Nucleus accumbens (tissue), 56 donors: ENCODE measurements around the gene PRCC.
A peak's percentile ranks its signal among the peaks of the same experiment; 100 is the strongest.

Source experiments
- DNase-seq, 56 donors: peaks; one replicate each; lab custom pipeline; 2025; lab: John Stamatoyannopoulos, UW

PRCC gene, protein sequence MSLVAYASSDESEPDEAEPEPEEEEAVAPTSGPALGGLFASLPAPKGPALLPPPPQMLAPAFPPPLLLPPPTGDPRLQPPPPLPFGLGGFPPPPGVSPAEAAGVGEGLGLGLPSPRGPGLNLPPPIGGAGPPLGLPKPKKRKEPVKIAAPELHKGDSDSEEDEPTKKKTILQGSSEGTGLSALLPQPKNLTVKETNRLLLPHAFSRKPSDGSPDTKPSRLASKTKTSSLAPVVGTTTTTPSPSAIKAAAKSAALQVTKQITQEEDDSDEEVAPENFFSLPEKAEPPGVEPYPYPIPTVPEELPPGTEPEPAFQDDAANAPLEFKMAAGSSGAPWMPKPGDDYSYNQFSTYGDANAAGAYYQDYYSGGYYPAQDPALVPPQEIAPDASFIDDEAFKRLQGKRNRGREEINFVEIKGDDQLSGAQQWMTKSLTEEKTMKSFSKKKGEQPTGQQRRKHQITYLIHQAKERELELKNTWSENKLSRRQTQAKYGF

DNA sequence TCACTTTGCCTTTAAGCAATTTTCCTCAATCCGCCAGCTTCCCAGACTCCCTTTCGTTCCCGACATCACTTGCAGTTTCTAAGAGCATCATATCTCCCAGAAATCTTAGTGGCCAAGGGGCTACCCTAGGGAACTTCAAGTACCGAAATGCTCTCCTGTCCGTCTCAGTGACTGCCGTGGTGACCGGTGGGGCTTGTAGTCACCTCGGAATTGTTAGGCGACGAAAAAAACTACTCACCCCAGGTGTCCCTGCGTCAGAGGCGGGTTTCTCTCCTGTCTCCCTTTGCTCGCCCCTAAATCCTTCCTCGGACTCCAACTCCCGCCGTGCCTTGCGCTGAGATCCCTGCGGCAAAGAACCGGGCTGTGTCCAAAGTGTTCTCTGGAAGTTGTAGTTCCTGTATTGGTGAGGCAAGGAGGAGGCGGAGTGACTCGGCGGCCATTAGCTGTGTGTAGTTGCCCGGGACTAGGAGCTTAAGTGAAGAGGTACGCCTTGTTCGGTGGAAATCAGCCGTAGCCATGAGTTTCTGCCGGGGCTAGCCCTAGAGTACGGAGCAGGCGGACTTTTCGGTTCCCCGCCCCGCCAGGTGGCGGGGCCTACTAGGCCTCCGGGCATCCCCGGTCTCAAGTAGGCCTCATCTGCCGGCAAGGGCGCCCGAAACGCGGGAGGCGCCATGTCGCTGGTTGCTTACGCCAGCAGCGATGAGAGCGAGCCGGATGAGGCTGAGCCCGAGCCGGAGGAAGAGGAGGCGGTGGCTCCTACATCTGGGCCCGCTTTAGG lies at the start of gene PRCC:
PRCC (plus strand) TSS at position 435 of the 778 bp plus-strand sequence; CDS start at position 672, 237 bp downstream.
- DNase-seq, result peak; percentile 82 to 100 (median 99)

DNA sequence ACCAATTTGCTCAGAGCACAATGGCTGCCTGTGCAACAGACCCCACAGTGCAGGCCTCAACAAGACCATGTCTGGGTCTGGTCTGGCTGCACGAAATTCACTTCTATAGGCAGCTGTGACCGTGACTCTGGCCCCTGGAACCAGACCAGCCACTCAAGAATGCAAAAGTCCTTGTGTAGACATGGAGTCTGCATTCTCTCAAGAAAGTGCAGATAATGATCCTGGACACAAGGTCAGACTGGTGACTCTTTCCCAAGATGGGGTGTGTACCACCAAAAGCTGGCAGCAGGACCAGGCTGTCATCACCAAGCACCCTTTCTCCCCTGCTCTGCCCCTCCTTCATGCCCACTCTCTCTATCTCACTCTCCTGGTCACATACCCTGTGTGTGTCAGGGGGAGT lies 46.2 kb upstream of the PRCC start:
- no peak for DNase-seq

DNA sequence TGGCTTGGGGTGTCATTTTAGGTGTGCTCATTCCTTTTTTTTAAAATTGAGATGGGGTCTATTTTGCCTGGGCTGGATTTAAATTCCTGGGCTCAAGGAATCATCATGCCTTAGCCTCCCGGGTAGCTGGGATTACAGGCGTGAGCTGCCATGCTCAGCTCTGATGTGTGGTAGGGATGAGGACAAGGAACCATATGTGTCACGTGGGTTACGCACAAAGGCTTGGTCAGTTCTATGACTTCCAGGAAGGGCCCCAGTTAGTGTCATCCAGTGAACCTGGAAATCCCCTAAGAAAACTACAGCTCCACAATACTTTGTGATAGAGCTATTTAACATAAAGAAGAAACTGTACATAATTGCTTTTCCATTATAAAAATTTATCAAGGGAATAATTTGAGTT lies 45.8 kb upstream of the PRCC start:
- DNase-seq, result no peak

DNA sequence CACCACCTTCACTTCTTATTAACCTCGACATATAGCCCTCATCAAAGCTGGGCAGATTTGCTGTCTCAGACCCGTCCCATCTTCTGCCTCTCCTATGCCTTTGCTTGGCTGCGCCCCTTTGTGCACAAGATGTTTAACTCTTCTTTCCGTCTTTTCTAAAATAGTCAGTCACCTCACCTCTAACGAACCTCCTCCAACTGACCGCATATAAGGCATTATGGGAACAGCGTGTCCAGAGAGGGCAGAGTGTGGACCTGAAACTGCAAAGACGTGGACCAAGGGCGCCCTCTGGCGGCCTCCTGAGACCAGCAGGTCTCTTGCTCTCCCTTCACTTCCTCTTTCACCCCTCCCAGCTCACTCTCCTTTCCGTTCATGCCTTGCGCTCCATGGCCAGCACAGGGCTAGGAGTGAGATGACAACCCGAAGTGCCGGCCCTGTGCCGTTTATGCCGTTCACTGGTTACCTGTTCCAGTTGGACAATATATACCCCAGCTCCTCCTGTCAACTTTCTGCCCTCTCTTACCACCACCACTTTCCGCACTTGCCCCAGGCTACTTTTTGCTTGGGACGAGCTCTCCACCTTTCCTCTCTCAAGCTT lies 41.6 kb upstream of the PRCC start:
- peak in 52 of 56 donors; percentile 22 to 91 (median 72) for DNase-seq

DNA sequence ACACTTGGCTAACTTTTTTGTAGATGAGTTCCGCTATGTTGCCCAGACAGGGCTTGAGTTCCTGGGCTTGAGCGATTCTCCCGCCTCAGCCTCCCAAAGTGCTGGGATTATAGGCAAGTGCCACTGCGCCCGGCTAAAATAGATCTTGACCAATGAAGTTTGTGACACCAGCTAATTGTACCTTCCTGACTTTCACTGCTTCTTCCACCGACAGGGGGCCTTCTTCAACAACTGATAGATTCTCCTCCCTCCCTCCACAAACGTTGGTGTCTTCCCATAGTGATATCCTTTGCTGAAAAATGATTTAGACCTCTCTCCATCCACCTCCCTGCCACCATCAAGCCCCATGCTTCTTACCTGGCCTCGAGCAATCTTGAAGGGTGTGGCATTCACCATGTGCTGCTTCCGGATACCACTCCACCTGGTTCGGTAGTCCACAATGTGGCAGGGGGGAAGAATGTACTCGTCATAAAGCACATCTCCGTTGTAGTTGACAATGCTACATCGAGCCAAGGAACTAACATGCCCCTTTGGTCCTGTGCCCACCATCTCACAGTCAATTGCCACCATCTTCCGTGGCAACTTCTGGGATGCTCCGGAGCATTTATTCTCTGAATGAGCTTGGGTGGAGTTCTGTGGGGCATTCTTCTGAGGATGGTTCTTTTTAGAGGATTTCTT lies 40.6 kb upstream of the PRCC start:
- peak in 7 of 56 donors; percentile 11 to 51 (median 21) for DNase-seq

DNA sequence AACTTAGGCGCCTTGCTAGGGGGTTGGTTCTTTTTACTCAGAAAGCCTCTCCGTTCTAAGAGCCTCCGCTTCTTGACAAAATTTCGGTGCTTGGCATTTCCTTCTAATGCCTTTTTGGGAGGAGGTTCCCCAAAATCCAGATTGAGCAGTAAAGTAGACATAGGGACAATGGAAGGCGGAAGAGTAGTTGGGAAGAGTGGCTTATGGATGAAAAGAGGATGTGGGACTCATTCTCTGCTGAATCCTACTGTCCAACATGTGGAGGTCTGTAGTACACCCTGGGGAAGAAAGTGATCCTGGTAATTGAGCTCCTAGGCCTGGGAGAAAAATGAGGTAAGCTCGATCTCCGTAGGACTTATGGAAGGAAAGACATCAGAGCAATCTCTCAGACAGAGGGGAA lies 39.8 kb upstream of the PRCC start:
- DNase-seq, result no peak

DNA sequence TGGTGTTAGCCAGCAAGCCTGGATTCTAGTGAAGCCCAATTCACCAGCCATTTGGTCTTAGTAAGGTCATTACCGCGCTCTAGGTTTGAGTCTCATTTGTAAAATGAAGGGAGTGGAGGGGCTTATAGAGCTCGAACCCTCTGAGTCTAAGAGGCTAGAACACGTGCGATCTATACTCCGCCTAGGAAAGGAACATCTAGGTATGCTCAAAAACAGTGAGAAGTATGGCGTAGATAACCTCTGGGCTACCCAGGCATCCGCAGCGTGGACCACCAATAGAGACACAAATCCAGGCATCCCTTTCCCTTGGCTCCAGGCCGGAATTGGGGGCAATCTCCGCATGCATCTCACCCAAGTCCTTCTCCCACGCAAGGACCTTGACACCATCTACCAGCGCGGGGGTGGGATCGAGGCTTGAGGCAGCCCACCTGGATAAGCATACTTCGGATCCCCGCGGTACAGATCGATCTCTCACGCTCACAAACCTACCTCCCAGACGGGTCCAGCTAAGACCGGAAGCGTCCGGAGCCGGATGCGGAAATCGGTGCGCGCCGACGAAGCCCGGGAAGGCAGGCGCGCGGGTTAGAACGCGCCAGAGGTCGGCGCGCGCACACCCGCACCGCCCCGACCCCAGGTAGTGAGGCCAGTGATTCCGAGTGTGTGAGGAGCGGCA lies 39.3 kb upstream of the PRCC start, which contains the start of gene METTL25B:
METTL25B (plus strand) TSS at position 544 of the 673 bp plus-strand sequence. CDS start 636 bp downstream, outside the sequence.
- peak in 52 of 56 donors; percentile 41 to 92 (median 82) for DNase-seq

DNA sequence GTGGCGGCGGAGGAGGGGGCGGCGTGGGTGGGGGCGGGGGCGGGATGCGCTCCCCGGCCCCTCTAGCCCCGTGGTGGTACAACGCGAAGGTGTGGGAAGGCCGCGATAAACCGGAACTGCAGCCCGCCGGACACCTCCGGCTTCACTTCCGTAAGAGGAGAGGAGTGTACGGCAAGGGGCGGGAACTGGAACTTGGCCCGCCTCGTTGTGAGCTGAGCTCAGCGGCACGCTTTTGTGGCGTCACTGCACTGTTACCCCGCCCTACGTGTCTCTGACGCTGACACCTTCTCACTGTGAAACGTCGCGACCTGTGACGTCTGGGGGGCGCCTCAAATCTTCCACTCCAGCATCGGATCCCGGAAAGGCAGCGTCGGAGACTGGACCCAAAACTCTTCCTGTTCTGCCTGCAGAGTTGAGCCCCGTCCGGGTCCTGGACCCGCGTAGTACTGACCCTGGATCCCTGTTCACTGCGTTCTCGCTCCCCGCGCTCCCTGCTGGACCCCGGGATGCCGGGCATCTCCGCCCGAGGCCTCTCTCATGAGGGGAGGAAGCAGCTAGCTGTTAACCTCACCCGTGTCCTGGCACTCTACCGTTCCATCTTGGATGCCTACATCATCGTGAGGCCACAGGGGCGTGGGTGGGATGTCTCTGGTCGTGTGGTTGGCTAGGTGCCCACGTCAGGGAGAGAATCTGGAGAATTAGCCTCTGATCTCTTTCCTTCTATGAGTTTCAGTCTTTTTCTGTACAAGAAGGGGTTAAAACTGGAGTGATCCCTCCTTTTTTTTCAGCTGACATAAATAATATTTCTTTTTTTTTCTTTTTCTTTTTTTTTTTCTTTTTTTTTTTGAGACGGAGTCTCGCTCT lies 38.5 kb upstream of the PRCC start, which contains the start of gene ISG20L2:
ISG20L2 (minus strand) TSS at position 168 of the 864 bp plus-strand sequence. CDS start 1,114 bp downstream, outside the sequence.
- DNase-seq, result peak; percentile 59 to 98 (median 89)

DNA sequence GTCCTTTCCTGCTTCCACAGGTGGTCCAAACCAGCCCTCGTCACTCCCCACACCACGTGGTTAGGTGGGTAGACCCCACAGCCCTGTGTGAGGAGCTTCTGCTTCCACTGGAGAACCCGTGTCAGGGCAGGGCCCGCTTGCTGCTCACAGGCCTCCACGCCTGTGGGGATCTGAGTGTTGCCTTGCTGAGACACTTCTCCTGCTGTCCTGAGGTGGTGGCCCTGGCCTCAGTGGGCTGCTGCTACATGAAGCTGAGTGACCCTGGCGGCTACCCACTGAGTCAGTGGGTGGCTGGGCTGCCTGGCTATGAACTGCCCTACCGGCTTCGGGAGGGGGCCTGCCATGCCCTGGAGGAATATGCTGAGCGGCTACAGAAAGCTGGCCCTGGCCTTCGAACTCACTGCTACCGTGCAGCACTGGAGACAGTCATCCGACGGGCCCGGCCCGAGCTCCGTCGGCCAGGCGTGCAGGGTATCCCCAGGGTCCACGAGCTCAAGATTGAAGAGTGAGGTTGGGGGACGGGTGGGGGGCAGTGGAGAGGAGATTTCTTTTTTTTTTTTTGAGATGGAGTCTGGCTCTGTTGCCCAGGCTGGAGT lies 33.2 kb upstream of the PRCC start:
- no peak for DNase-seq

DNA sequence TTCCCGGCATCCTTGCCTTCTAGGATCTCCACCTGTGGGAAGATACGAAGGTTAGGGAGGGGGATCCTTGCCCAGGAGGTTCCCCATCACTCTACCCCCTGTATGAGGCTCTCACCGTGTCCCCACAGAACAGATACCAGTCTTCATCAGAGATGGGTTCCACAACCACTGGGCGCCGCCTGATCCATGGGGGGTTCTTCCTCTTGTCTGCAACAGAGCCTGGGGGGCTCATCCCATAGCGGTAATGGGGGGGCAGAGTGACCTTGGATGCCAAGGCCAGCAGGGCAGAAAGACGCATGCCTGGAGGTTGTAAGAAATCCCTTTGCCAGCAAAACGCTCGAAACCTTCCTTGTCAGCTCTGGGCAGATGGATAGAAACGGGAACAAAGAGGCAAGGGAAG lies 28.9 kb upstream of the PRCC start:
- no peak for DNase-seq

DNA sequence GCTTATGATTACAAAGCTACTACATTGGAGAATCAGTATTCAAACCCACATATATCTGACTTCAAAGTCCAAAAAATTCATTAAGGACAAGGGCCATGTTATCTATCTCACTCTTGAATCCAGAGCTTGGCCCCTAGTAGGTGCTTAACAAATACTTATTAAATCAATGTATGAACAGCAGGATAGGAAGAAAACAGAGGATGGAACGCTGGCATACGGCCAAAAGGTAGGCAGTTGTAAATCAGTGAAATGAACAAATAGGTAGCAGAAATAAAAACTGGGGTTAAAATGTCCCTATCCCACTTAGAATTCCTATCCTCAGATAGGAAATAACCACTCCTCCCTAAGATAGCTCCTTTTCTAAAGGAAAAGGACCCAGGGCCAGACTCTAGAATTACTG lies 28.4 kb upstream of the PRCC start:
- no peak for DNase-seq

DNA sequence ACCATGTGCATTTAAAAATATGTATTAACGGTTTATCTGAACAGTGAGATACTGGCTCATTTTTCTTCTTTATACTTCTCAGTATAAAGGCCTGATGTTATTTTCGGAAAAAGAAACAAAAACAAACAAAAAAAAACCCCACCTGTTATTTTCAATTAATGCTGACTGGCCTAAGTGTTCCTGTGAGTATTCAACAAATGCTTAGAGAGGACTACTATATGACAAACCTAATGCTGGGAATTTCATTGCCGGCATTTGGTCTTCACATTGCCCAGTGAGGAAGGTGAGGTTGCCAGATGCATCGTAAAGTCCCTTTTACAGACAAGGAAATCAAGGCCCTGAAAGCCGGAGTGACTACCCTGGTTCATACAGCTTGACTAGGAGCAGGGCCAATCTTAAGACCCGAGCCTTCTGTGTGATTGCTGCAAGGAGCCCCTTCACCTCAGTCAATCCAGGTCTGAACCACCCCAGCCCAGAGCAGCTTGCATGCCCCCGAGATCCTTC lies 27.0 kb upstream of the PRCC start:
- DNase-seq, result peak in 2 of 56 donors; percentile 47 to 54

DNA sequence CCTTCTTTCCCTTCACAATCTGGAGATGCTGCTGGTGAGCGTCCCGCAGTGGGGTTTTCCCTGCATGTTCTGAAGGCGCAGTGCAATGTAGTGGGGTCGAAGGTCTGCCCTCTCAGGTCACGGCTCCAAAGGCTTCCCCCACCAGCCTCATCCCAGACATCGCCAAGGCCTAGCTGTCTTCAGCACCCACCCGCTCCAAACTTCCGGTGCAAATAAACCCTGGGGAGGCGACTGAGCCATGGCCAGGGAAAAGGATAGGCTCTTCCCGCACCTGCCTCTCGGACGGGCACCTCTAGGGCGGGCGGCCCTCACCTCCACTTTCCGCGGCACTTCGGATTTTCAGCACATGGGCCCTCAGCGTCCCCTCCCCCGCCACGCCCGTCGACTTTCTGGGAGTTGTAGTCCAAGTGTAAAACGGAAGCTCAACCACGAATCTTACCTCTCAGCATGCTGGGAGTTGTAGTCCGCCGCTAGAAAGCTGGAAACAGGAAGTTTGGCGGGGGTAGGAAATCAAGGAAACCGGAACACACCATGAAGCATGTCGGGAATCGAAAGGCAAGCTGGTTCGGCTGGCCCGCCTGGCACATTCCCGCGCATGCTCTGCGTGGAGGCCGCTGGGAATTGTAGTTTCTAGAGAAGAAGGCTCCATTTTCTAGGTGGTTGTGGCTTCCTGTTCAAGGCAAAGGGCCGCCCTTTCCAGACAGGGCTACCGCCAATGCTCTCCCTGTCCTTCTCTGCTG lies 26.4 kb upstream of the PRCC start, which contains the start of gene MRPL24:
MRPL24 (minus strand) TSS at position 348 of the 740 bp plus-strand sequence. CDS start 2,384 bp downstream, outside the sequence.
- DNase-seq, result peak; percentile 86 to 99 (median 98)

DNA sequence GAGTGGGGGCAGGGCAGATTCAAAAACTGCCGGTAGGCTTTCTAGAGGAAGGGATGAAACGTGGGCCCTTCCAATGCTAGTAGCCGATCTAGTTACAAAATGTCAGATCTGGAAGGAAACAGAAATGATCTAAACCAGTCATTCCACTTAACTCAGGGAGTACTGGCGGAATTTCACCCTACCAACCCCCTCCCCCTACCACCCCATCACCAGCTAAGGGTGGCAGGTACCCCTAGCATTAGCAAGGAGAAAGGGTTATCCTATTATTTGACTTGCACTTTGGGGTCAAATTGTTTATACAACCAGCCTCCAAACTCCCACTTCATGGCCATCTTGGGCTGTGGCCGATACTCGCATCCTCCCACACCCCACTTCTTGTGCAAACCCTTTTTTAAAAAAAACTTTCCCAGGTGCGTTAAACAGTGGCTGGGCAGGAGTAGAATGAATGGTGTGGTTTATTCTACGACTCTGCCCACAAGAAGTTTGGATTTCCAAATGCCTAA lies 25.8 kb upstream of the PRCC start:
- DNase-seq, result no peak

DNA sequence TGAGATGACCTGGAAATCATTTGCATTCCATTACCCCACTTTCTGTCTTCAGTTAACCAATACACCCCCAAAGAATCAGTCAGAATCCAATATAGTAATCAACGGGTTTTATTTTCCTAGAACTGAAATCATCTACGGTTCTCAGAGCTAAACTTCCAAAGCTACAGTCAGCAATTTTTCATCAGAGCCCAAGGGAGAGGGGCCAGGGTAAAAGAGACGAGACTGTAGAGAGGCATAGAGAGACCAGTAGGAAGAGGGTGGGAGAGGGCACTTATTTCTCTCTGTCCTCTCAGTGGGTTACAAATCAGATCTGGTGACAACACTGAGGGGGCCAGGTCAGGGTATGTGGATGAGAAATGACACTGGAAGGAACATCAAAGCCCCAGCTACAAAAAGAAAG lies 25.3 kb upstream of the PRCC start:
- DNase-seq, result no peak

DNA sequence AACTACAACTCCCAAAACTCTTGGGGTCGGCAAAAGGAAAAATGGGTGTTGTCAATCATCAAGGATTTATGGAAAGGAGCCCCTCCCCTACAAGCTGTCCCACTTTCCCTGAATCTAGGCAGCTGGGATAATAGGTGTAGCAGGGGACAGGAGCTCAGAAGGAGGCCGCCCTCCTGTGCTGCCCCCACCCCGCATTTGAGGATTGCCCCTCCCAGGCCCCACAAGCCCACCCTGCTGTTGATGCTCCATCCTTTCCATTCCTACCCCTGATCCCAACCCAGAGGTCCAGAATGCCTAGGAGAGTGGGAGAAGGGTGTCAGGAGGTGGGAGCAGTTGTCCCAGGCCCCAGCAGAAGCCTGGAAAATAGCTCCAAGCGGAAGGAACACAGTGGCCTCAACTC lies 24.5 kb upstream of the PRCC start:
- DNase-seq, result no peak
